Erythroblast (primary cell): ENCODE results near the gene DYNC2H1.

ENCODE experiments used
- GATA1 ChIP-seq: IDR thresholded peaks from 2 replicates; pipeline ENCODE4 v1.6.1; 2011; ENCODE audit warnings: low read depth, mild to moderate bottlenecking, control low read depth, low read length, moderate library complexity
- POLR2A ChIP-seq: IDR thresholded peaks from 2 replicates; pipeline ENCODE4 v1.6.1; 2011; ENCODE audit warnings: mild to moderate bottlenecking, low read length

DNA sequence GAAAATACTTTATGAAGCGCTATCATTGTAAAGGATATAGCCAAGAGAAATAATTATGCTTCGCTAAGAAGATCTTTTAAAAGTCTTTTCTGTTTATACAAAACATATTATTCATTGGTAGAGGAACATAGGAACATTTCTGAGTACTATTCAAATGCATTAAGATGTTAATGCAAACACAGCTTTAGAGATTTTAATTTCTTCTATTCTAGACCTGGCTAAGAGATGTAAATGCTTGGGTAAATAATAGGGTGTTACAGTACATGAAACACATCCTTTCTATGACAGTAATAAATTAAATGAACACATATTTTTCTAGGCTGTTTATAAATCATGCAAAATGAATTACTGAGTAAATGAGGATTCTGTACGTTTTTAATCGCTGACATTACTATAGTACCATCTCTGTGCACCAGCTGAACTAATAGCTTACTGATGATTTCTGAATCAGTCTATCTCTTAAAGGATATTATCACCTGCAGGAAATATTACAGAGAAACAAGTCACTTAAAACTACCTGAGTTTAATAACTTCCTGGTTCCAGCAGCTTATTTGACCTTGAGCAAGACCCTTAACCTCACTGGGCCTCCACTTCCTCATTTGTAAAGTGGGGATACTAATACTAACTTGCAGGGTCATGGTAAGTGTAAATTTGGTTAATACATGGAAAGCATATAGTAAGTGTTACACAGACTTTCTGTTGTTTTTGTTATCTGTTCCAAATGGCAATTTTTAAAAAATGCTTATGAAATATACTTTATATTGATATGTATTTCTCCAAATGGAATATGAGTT is 344.9 kb downstream of the DYNC2H1 start:
- no peak for TF ChIP-seq POLR2A
- no peak for TF ChIP-seq GATA1
